CD4-positive, CD25-positive, alpha-beta regulatory T cell (primary cell): ENCODE data around the gene ZNF654. TPM values are rescaled to one million over a fixed set of nuclear protein-coding genes. Genes with fewer than 3 reads are reported as not detected.
A peak's percentile ranks its signal among the peaks of the same experiment; 100 is the strongest.

Experiments
- ATAC-seq, 2 donors: fragments of 150-1000 bp; cut with Tn5 transposase; one replicate each; pipeline ENCODE4 v1.10.0; 2021; ENCODE audit warnings: low read depth in 2 of 2, moderate number of reproducible peaks in 2 of 2, moderate library complexity in 1 of 2
- DNase-seq, 3 donors: peaks; one replicate each; pipeline versions ENCODE4 v3.0.0 to v3.0.0-alpha.2; 2012 to 2022; ENCODE audit warnings: mixed read lengths in 1 of 3
- H3K27ac ChIP-seq: one replicate; pipeline ENCODE4 v1.7.0; 2013; ENCODE audit warnings: mild to moderate bottlenecking, low read length; ENCODE audit not compliant: insufficient read depth, poor library complexity, severe bottlenecking
- H3K27me3 ChIP-seq: one replicate; pipeline ENCODE4 v1.7.0; 2013; ENCODE audit warnings: low read length; ENCODE audit not compliant: control insufficient read depth, insufficient read depth
- H3K36me3 ChIP-seq: one replicate; pipeline ENCODE4 v1.7.0; 2013; ENCODE audit warnings: mild to moderate bottlenecking, low read length, moderate library complexity; ENCODE audit not compliant: control insufficient read depth, insufficient read depth
- H3K4me1 ChIP-seq: 2 replicates; pipeline ENCODE4 v1.7.0; 2013; ENCODE audit warnings: mild to moderate bottlenecking, low read length; ENCODE audit not compliant: insufficient read depth, control insufficient read depth, poor library complexity, severe bottlenecking
- H3K4me3 ChIP-seq: one replicate; pipeline ENCODE4 v1.7.0; 2013; ENCODE audit warnings: low read depth, mild to moderate bottlenecking, low read length, moderate library complexity
- H3K9me3 ChIP-seq, 2 experiments: 1 replicate in 1 of 2; 2 replicates in 1 of 2; pipeline ENCODE4 v1.7.0; 2013; ENCODE audit warnings: low read length in 2 of 2, mild to moderate bottlenecking in 1 of 2, moderate library complexity in 1 of 2; ENCODE audit not compliant: control insufficient read depth in 2 of 2
- H3K27ac Mint-ChIP-seq, 3 donors: one replicate each; pipeline ENCODE4 v1.8.0; 2020 to 2022; ENCODE audit warnings: mild to moderate bottlenecking in 3 of 3, mixed read lengths in 3 of 3, moderate library complexity in 2 of 3
- H3K27me3 Mint-ChIP-seq: one replicate; pipeline ENCODE4 v1.8.0; 2022; ENCODE audit warnings: mild to moderate bottlenecking, mixed read lengths
- H3K36me3 Mint-ChIP-seq: one replicate; pipeline ENCODE4 v1.8.0; 2020; ENCODE audit warnings: mixed read lengths
- H3K4me1 Mint-ChIP-seq, 4 donors: one replicate each; pipeline ENCODE4 v1.8.0; 2020 to 2022; ENCODE audit warnings: mixed read lengths in 4 of 4, mild to moderate bottlenecking in 1 of 4
- H3K4me3 Mint-ChIP-seq, 4 donors: one replicate each; pipeline ENCODE4 v1.8.0; 2020 to 2022; ENCODE audit warnings: mild to moderate bottlenecking in 4 of 4, mixed read lengths in 4 of 4, moderate library complexity in 3 of 4
- H3K9me3 Mint-ChIP-seq, 7 donors: one replicate each; pipeline ENCODE4 v1.8.0; 2020 to 2022; ENCODE audit warnings: mixed read lengths in 7 of 7, mild to moderate bottlenecking in 3 of 7, moderate library complexity in 2 of 7
- polyA plus RNA-seq, 4 donors: library from polyadenylated mRNA; unstranded; fragments of 300-500 nt; fragmentation: Illumina TruSeq; gene quantifications; one replicate each; pipeline ENCODE4 v1.2.3, GENCODE V29; 2021
- total RNA-seq: library from RNA; stranded (reverse); gene quantifications from one replicate; pipeline ENCODE4 v1.2.3, GENCODE V29; 2022

ZNF654 gene
- total and polyA plus RNA-seq, 5 donors from 2014 or later = 10.4 to 19.1 (median 15.8) TPM

DNA sequence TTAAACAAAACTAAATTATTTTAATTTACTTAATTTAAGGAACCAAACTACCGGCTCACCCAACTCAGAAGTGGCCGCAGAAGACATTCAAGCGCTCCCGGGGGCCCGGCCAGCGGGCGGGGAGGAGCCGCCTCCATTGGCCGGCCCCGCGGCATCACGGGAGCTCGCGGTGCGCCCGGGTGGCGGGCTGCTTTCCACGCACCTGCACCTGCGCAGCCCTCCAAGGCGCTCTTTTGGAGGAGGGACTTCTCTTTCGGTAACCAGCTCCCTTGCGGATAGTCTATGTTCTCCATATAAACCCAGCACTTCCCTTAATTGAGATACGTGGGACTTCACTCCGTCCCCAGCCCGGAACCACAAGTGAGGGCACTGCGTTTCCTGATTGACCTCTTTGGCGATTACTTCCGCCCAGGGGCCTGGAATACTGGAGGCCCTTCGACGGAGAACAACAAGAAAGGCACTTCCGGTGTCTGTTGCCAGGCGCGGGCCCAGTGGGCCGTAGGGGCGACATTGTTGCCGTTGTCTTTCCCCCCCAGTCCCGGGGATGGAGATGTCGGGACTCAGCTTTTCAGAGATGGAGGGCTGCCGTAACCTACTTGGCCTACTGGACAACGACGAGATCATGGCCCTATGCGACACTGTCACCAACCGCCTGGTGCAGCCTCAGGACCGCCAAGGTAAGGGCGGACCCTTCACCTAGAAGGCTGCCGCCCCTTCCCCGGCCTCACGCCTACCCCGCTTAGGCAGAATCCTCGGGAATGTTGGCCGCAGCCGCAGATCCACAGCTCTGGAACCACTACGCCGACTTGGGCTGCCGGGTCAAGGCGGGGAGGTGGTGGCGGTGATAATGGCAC is 90.7 kb downstream of the ZNF654 start, which contains the start of gene C3orf38:
Gene C3orf38, plus strand, starts transcription at position 451 of the 854 bp plus-strand sequence. Its CDS starts 94 bp downstream, at position 545.
- Mint-ChIP-seq H3K27ac (peak within 1 kb of the TSS; percentile 97 to 99 (median 98)), H3K27me3 (no peaks in the 10 kb centered on the region), H3K4me1 (peaks cover 17 to 53% (median 38%) of the 10 kb centered on the region in 4 donors), H3K4me3 (peak within 1 kb of the TSS; percentile 98 to 100 (median 98)), H3K36me3 (peaks cover 11% of the 10 kb centered on the region), H3K9me3 (no peaks in the 10 kb centered on the region)
- Histone ChIP-seq H3K27me3 (no peaks in the 10 kb centered on the region), H3K4me3 (peak within 1 kb of the TSS; percentile 97), H3K4me1 (peaks cover 32% of the 10 kb centered on the region), H3K9me3 (no peaks in the 10 kb centered on the region), H3K36me3 (peaks cover 14% of the 10 kb centered on the region), H3K27ac (peak within 1 kb of the TSS; percentile 86)
- ATAC-seq = peak; percentile 93 to 95
- peak; percentile 70 to 90 (median 86) for DNase-seq

DNA sequence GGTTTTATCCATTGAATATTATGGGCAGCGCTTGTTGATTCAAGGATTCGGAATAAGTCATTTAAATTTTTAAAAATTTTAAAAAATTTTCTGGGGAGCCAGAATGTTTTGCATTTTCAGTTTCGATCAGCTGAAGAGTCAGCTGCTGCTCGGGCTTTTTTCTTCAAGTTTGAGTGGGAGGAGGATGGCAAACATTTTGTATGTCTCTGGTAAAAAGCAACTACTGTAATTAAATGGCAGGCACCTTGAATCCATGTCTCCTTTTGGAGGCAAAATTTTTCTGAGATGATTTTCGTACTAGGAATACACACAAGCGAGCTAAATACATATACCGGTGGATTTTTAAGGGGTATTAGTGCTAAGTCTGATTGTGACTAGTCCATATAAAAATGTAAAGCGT is 91.3 kb downstream of the ZNF654 start:
- peak in 2 of 3 donors; percentile 47 to 67 for DNase-seq
- peak overlapping the region; percentile 98 to 100 (median 98) for H3K4me3 Mint-ChIP-seq
- no peaks in the 10 kb centered on the region for H3K27me3 ChIP-seq
- peak overlapping the region; percentile 97 to 99 (median 98) for H3K27ac Mint-ChIP-seq
- peaks cover 17 to 53% (median 38%) of the 10 kb centered on the region in 4 donors for H3K4me1 Mint-ChIP-seq
- H3K36me3 ChIP-seq = peaks cover 20% of the 10 kb centered on the region
- peaks cover 11% of the 10 kb centered on the region for H3K36me3 Mint-ChIP-seq
- peak overlapping the region; percentile 86 for H3K27ac ChIP-seq
- no peaks in the 10 kb centered on the region for H3K9me3 ChIP-seq
- ATAC-seq = no peak
- H3K4me3 ChIP-seq = peak overlapping the region; percentile 97
- H3K9me3 Mint-ChIP-seq = no peaks in the 10 kb centered on the region
- H3K27me3 Mint-ChIP-seq = no peaks in the 10 kb centered on the region
- peaks cover 32% of the 10 kb centered on the region for H3K4me1 ChIP-seq

DNA sequence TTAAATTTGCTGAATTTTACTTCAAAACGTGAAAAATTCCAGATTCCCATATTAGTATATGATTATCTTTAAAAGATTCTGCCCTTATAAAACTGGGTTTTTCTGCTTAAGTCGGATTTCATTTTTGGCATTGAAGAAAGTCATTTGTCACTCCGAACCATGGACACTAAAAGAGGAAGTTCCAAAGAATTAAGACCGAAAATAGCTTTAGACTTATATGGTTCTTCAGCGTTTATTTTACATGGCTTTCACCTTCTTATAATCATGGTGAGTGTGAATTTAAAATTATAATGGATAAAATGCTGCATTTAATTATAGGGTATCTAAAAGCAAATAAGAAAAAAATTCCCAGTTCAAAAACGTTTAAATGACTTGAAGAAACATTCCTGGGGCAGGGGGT is 91.8 kb downstream of the ZNF654 start:
- H3K27ac Mint-ChIP-seq = peak overlapping the region; percentile 93 to 99 (median 97)
- no peaks in the 10 kb centered on the region for H3K27me3 ChIP-seq
- no peaks in the 10 kb centered on the region for H3K27me3 Mint-ChIP-seq
- DNase-seq (peak in 1 of 3 donors; percentile 12), ATAC-seq (no peak)
- H3K36me3 ChIP-seq = peaks cover 25% of the 10 kb centered on the region
- no peaks in the 10 kb centered on the region for H3K9me3 ChIP-seq
- H3K9me3 Mint-ChIP-seq = no peaks in the 10 kb centered on the region
- peak overlapping the region; percentile 86 for H3K27ac ChIP-seq
- peaks cover 32% of the 10 kb centered on the region for H3K4me1 ChIP-seq
- peak overlapping the region; percentile 97 for H3K4me3 ChIP-seq
- H3K36me3 Mint-ChIP-seq = peaks cover 15% of the 10 kb centered on the region
- peaks cover 17 to 57% (median 41%) of the 10 kb centered on the region in 4 donors for H3K4me1 Mint-ChIP-seq
- H3K4me3 Mint-ChIP-seq = peak overlapping the region; percentile 98 to 100 (median 98)

DNA sequence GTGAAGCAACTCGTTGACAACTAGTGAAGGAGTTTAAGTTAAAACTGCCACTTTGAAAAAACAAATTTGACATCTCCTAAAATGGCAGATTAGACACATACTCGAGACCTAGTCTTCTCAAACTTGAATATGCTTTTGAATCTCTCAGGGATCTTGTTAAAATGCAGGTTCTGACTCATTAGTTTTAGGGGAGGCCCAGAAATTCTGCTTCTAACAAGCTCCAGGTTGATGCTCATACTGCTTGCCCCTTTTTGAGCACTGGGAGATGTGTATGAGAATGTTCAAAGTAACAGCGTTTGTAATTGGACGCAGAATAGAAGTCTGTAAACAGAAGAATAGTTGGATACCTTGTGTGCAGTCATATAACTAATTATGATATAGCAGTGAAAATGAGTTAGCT is 92.3 kb downstream of the ZNF654 start:
- DNase-seq (peak in 1 of 3 donors; percentile 34), ATAC-seq (no peak)
- no peaks in the 10 kb centered on the region for H3K9me3 ChIP-seq
- H3K4me3 Mint-ChIP-seq = peak overlapping the region; percentile 98 to 100 (median 98)
- no peaks in the 10 kb centered on the region for H3K27me3 ChIP-seq
- no peaks in the 10 kb centered on the region for H3K27me3 Mint-ChIP-seq
- peaks cover 36% of the 10 kb centered on the region for H3K4me1 ChIP-seq
- H3K27ac ChIP-seq = peak overlapping the region; percentile 86
- H3K36me3 ChIP-seq = peaks cover 30% of the 10 kb centered on the region
- peak overlapping the region; percentile 97 for H3K4me3 ChIP-seq
- peaks cover 17 to 63% (median 45%) of the 10 kb centered on the region in 4 donors for H3K4me1 Mint-ChIP-seq
- H3K9me3 Mint-ChIP-seq = no peaks in the 10 kb centered on the region
- H3K36me3 Mint-ChIP-seq = peaks cover 20% of the 10 kb centered on the region
- peak overlapping the region in 2 of 3 donors; percentile 13 to 97 for H3K27ac Mint-ChIP-seq

DNA sequence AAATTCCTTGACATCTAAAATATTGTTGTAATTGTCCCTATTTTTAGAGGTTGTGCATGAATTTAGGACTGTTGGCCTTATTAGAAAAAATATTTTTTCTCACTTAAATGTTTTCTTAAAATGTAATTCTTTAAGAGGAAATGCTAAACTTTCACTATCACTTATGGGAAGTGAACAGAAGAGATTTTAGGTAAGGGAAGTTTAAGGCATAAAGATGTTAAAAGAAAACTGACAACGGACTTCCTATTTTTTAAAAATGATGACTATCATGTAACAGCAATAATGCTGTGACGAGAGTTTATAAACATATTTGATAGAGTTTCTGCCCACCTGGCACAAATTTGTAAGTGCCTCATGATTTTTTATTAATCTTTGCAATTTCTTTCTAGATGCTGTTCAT is 93.8 kb downstream of the ZNF654 start:
- Mint-ChIP-seq H3K36me3 (peaks cover 31% of the 10 kb centered on the region), H3K4me1 (peaks cover 24 to 68% (median 53%) of the 10 kb centered on the region in 4 donors), H3K9me3 (no peaks in the 10 kb centered on the region), H3K27me3 (no peaks in the 10 kb centered on the region), H3K4me3 (peak overlapping the region; percentile 27 to 100 (median 98)), H3K27ac (peak overlapping the region in 1 of 3 donors; percentile 4)
- no peak for DNase-seq
- peak overlapping the region; percentile 41 for H3K27ac ChIP-seq
- peaks cover 40% of the 10 kb centered on the region for H3K4me1 ChIP-seq
- peak overlapping the region; percentile 42 for H3K4me3 ChIP-seq
- ATAC-seq = no peak
- H3K27me3 ChIP-seq = no peaks in the 10 kb centered on the region
- no peaks in the 10 kb centered on the region for H3K9me3 ChIP-seq
- H3K36me3 ChIP-seq = peaks cover 44% of the 10 kb centered on the region

DNA sequence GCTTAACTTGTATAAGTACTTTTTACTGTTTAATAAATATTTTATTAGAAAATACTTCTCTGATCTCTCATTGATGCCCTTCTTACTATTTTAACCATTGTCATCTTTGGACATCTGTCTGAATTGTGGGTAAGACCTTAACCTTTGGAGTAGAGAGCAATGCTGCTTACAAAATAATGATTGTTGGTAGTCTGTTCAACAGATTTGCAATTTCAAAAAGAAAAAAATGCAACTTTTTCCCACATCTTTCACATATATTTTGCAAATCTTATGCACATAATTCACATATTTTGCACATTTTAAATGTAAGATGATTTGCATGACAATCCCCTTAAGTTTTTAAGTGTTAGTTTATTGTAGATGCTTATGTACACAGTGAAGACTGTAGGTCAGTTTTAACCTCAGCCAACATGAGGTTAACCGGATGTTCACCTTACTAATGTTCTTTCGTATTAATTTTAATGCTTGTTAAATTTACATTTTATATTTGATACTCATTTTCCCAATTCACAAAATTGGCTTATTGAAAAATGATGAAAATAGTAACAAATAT is 107.4 kb downstream of the ZNF654 start:
- Mint-ChIP-seq H3K36me3 (peaks cover 30% of the 10 kb centered on the region), H3K9me3 (peaks cover 0 to 4% (median 0%) of the 10 kb centered on the region in 7 donors)

DNA sequence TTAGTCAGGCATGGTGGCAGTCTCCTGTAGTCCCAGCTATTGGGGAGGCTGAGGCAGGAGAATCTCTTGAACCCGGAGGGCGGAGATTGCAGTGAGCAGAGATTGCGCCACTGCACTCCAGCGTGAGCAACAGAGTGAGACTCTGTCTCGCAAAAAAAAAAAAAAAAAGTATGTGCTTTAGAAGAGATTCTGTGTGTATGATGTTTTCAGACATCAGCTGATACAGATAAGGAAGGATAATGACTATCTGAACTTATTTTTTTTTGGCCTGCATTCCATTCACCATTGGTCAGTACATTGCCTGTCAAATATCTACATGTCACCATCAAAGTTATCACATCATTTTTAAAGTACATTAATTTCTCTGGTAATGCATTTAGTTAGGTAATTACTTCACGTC is 108.1 kb downstream of the ZNF654 start:
- peaks cover 17 to 30% (median 23%) of the 10 kb centered on the region in 4 donors for H3K4me1 Mint-ChIP-seq

More for the DNA sequence above, 107.4 kb downstream of the ZNF654 start:
- no peaks in the 10 kb centered on the region for H3K9me3 ChIP-seq
- Mint-ChIP-seq H3K4me1 (peaks cover 19 to 33% (median 22%) of the 10 kb centered on the region in 4 donors), H3K27me3 (no peaks in the 10 kb centered on the region), H3K27ac (no peak overlapping the region), H3K4me3 (no peak overlapping the region)
- ATAC-seq = no peak
- no peak overlapping the region for H3K27ac ChIP-seq
- peaks cover 17% of the 10 kb centered on the region for H3K36me3 ChIP-seq
- H3K27me3 ChIP-seq = no peaks in the 10 kb centered on the region
- no peak for DNase-seq
- H3K4me3 ChIP-seq = no peak overlapping the region
- no peaks in the 10 kb centered on the region for H3K4me1 ChIP-seq

More for the DNA sequence above, 108.1 kb downstream of the ZNF654 start:
- Histone ChIP-seq H3K27me3 (no peaks in the 10 kb centered on the region), H3K36me3 (peaks cover 13% of the 10 kb centered on the region), H3K9me3 (no peaks in the 10 kb centered on the region), H3K27ac (no peak overlapping the region), H3K4me1 (no peaks in the 10 kb centered on the region), H3K4me3 (no peak overlapping the region)
- Mint-ChIP-seq H3K27me3 (no peaks in the 10 kb centered on the region), H3K9me3 (peaks cover 0 to 2% (median 0%) of the 10 kb centered on the region in 7 donors), H3K4me3 (no peak overlapping the region), H3K27ac (no peak overlapping the region), H3K36me3 (peaks cover 31% of the 10 kb centered on the region)
- DNase-seq (no peak), ATAC-seq (no peak)
